ENCODE results near the gene CLASP1. TPM values are rescaled to one million over a fixed set of nuclear protein-coding genes. Genes with fewer than 3 reads are reported as not detected.

Gene CLASP1
- total and polyA plus RNA-seq, 2 experiments from 2014 or later, result 20.1 to 45.9 TPM

DNA sequence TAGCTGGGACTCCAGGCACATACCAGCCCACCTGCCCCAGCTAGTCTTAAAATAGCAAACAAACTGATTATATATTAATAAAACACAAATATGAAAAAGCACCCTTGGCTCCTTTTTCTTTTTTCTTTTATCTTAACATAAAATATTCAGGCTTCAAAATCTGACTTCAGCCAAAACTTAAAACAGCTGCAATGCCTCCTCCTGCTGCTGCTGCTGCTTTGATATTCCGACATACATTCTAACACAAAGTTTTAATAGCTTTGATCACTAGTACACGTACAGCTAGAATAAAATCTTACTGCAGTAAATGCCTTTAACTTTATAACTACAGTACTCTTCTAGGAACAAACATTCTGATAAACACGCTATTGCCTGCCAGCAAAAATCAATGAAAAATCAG is 190.0 kb downstream of the CLASP1 start:
- no peaks in the 10 kb centered on the region for H3K79me2 ChIP-seq
- no peak overlapping the region for H2AFZ ChIP-seq
- no peaks in the 10 kb centered on the region for H3K4me1 ChIP-seq (ENCODE audit: insufficient read depth)
- no peaks in the 10 kb centered on the region for H3K9me3 ChIP-seq (ENCODE audit: low read depth)
- H3K27me3 ChIP-seq, result no peaks in the 10 kb centered on the region
- no peak for DNase-seq (ENCODE audit: low spot score)
- H3K27ac ChIP-seq, result no peak overlapping the region
- 80% methylated on average over 3 of the region's 3 CpGs for WGBS (ENCODE audit: low lambda C conversion rate, missing lambda C conversion rate)
- no peaks in the 10 kb centered on the region for H3K36me3 ChIP-seq (replicated peaks; ENCODE audit: insufficient read depth, low read depth)
- no peaks in the 10 kb centered on the region for H3K9me2 ChIP-seq (replicated peaks; ENCODE audit: insufficient read depth)
- no peak overlapping the region for H3K4me2 ChIP-seq
- H3K4me3 ChIP-seq, result no peak overlapping the region
- H4K20me1 ChIP-seq (ENCODE audit: insufficient read depth, poor library complexity, severe bottlenecking), result no peaks in the 10 kb centered on the region
- TF ChIP-seq EZH2phosphoT487 (IDR thresholded peaks at IDR 0.05; ENCODE audit: low read depth, severe bottlenecking, unreplicated experiment) (no peak), CTCF (IDR thresholded peaks at IDR 0.05; ENCODE audit: poor library complexity) (no peak), EZH2 (IDR thresholded peaks at IDR 0.05; ENCODE audit: borderline replicate concordance) (no peak)

GRCh38 chr2:121456325-121456724 is 192.9 kb downstream of the CLASP1 start:
- Histone ChIP-seq H2AFZ (no peak overlapping the region), H3K27me3 (no peaks in the 10 kb centered on the region), H3K4me2 (no peak overlapping the region), H3K9me2 (replicated peaks; ENCODE audit: insufficient read depth) (no peaks in the 10 kb centered on the region), H3K27ac (no peak overlapping the region), H4K20me1 (ENCODE audit: insufficient read depth, poor library complexity, severe bottlenecking) (no peaks in the 10 kb centered on the region), H3K4me1 (ENCODE audit: insufficient read depth) (no peaks in the 10 kb centered on the region), H3K36me3 (replicated peaks; ENCODE audit: insufficient read depth, low read depth) (no peaks in the 10 kb centered on the region), H3K79me2 (no peaks in the 10 kb centered on the region), H3K4me3 (no peak overlapping the region), H3K9me3 (ENCODE audit: low read depth) (no peaks in the 10 kb centered on the region)
- DNase-seq (ENCODE audit: low spot score), result no peak
- WGBS (ENCODE audit: low lambda C conversion rate, missing lambda C conversion rate), result 96% methylated on average over 3 of the region's 3 CpGs
- no peak for TF ChIP-seq EZH2phosphoT487 (IDR thresholded peaks at IDR 0.05; ENCODE audit: low read depth, severe bottlenecking, unreplicated experiment)
- no peak for TF ChIP-seq CTCF (IDR thresholded peaks at IDR 0.05; ENCODE audit: poor library complexity)
- no peak for TF ChIP-seq EZH2 (IDR thresholded peaks at IDR 0.05; ENCODE audit: borderline replicate concordance)

DNA sequence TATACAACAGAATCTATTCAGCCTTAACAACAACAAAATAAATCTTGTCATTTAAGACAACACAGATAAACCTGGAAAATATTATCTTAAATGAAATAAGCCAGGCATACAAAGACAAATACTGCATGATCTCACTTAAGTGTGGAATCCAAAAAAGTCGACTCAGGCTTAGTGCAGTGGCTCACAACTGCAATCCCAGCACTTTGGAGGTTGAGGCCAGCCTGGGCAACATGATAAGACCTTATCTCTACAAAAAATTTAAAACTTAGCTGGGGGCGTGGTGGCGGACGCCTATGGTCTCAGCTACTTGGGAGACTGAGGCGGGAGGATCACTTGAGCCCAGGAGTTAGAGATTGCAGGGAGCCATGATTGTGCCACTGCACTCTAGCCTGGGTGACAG is 193.8 kb downstream of the CLASP1 start:
- no peak for DNase-seq (ENCODE audit: low spot score)
- H3K36me3 ChIP-seq (replicated peaks; ENCODE audit: insufficient read depth, low read depth), result no peaks in the 10 kb centered on the region
- TF ChIP-seq EZH2phosphoT487 (IDR thresholded peaks at IDR 0.05; ENCODE audit: low read depth, severe bottlenecking, unreplicated experiment) (no peak), EZH2 (IDR thresholded peaks at IDR 0.05; ENCODE audit: borderline replicate concordance) (no peak), CTCF (IDR thresholded peaks at IDR 0.05; ENCODE audit: poor library complexity) (no peak)
- H3K27me3 ChIP-seq, result no peaks in the 10 kb centered on the region
- H4K20me1 ChIP-seq (ENCODE audit: insufficient read depth, poor library complexity, severe bottlenecking), result no peaks in the 10 kb centered on the region
- no peaks in the 10 kb centered on the region for H3K9me3 ChIP-seq (ENCODE audit: low read depth)
- 77% methylated on average over 5 of the region's 5 CpGs for WGBS (ENCODE audit: low lambda C conversion rate, missing lambda C conversion rate)
- no peak overlapping the region for H3K4me2 ChIP-seq
- H3K9me2 ChIP-seq (replicated peaks; ENCODE audit: insufficient read depth), result no peaks in the 10 kb centered on the region
- H2AFZ ChIP-seq, result no peak overlapping the region
- H3K4me1 ChIP-seq (ENCODE audit: insufficient read depth), result no peaks in the 10 kb centered on the region
- H3K27ac ChIP-seq, result peak overlapping the region; percentile 13
- H3K4me3 ChIP-seq, result no peak overlapping the region
- no peaks in the 10 kb centered on the region for H3K79me2 ChIP-seq

All from hepatocyte (in vitro differentiated cells).